Measurements from ENCODE around the gene RASL12.

DNA sequence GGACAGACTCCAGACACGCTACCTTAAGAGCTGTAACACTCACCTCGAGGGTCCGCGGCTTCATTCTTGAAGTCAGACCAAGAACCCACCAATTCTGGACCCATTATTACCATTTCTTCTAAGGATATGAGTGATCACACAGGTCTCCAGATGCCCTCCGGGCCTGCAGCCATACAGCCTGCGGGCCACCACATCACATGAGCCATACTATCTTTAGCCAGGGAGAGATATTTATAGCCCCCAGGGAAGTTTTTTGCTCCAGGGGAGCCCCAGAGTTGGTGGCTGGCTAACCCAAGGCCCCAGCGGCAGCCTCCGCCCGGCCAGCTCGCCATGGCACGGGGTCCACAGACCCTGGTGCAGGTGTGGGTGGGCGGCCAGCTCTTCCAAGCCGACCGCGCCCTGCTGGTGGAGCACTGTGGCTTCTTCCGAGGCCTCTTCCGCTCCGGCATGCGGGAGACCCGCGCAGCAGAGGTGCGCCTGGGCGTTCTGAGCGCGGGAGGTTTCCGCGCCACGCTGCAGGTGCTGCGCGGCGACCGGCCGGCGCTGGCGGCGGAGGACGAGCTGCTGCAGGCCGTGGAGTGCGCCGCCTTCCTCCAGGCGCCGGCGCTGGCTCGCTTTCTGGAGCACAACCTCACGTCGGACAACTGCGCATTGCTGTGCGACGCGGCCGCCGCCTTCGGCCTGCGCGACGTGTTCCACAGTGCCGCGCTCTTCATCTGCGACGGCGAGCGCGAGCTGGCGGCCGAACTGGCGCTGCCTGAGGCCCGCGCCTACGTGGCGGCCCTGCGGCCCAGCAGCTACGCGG, 8.9 kb upstream of the RASL12 start, which contains the start of gene KBTBD13:
- TF ChIP-seq, protein P1, sequence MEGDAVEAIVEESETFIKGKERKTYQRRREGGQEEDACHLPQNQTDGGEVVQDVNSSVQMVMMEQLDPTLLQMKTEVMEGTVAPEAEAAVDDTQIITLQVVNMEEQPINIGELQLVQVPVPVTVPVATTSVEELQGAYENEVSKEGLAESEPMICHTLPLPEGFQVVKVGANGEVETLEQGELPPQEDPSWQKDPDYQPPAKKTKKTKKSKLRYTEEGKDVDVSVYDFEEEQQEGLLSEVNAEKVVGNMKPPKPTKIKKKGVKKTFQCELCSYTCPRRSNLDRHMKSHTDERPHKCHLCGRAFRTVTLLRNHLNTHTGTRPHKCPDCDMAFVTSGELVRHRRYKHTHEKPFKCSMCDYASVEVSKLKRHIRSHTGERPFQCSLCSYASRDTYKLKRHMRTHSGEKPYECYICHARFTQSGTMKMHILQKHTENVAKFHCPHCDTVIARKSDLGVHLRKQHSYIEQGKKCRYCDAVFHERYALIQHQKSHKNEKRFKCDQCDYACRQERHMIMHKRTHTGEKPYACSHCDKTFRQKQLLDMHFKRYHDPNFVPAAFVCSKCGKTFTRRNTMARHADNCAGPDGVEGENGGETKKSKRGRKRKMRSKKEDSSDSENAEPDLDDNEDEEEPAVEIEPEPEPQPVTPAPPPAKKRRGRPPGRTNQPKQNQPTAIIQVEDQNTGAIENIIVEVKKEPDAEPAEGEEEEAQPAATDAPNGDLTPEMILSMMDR (IDR thresholded peaks at IDR 0.05; ENCODE audit: control extremely low read depth in 1 of 3, insufficient read depth in 1 of 3, low read depth in 1 of 3, low read length in 3 of 3) = no peak
- no peak for TF ChIP-seq SP1 (IDR thresholded peaks at IDR 0.05; ENCODE audit: low read depth, low read length)
- no peak for TF ChIP-seq BRCA1 (IDR thresholded peaks at IDR 0.05; ENCODE audit: low read depth, low read length)
- TF ChIP-seq YY1 (IDR thresholded peaks at IDR 0.05; ENCODE audit: low read depth, low read length) = no peak
- TF ChIP-seq EP300 (IDR thresholded peaks at IDR 0.05; ENCODE audit: borderline replicate concordance in 1 of 2, low read depth in 2 of 2, low read length in 2 of 2) = no peak
- no peak for TF ChIP-seq RXRA (IDR thresholded peaks at IDR 0.05; ENCODE audit: insufficient read depth, low read depth, low read length)
- TF ChIP-seq POLR2A (IDR thresholded peaks at IDR 0.05; ENCODE audit: control extremely low read depth in 1 of 2, low read depth in 2 of 2, low read length in 2 of 2) = no peak
- no peak for TF ChIP-seq JUND (IDR thresholded peaks at IDR 0.05; ENCODE audit: low read length)
- TF ChIP-seq CHD2 (IDR thresholded peaks at IDR 0.05; ENCODE audit: low read length) = no peak
- no peak for TF ChIP-seq CREB1 (IDR thresholded peaks at IDR 0.05)
